ENCODE results near the gene RET.

Gene RET

DNA sequence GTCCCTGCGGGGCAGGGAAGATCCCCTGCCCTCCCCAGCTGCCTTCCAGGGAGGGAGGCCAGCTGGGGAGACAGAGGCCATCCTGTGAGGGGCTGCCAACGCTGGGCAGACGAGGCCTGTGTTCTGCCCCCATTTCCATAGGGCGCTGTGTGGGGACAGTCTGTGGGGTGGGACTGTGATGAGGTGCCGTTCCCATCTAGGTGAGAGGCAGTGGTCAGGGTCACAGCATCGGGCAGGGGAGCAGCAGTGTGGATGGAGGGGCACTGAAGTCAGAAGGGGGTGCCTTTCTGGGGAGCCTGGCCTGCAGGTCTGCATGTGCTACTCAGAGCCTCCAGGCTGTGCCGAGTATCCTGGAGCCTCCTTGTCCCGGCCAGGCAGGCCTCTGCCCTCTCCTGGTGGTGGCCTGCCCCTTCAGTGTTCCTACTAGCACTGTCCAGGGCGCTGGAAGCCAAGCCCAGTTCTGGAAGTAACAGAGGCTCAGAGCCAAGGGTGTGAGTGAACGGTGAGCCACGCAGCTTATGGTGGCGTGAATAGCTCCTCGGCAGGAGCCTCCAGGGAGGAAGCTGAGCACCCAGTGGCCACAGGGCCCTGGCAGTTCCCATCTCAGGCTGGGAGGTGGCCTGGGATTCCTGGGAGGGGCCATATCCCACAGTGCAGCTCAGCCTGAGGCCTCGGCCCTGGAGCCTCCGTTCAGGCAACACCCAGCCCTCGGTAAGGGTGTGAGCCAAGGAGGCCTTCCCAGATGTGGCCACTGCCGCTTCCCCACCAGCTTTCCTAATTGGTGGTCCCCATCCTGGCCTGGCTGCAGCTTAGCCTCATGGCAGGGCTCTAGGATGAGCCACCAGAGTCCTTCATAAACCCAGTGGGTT lies 38.1 kb downstream of the RET start:
- POLR2A ChIA-PET (ENCODE audit: low non-redundant PET): no interaction called here
- TF ChIP-seq, protein P1, sequence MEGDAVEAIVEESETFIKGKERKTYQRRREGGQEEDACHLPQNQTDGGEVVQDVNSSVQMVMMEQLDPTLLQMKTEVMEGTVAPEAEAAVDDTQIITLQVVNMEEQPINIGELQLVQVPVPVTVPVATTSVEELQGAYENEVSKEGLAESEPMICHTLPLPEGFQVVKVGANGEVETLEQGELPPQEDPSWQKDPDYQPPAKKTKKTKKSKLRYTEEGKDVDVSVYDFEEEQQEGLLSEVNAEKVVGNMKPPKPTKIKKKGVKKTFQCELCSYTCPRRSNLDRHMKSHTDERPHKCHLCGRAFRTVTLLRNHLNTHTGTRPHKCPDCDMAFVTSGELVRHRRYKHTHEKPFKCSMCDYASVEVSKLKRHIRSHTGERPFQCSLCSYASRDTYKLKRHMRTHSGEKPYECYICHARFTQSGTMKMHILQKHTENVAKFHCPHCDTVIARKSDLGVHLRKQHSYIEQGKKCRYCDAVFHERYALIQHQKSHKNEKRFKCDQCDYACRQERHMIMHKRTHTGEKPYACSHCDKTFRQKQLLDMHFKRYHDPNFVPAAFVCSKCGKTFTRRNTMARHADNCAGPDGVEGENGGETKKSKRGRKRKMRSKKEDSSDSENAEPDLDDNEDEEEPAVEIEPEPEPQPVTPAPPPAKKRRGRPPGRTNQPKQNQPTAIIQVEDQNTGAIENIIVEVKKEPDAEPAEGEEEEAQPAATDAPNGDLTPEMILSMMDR (conservative IDR thresholded peaks at IDR 0.05; ENCODE audit: low read depth): no peak
- no peak for DNase-seq (ENCODE audit: low spot score)
- CTCF ChIA-PET: no interaction called here
- no peak overlapping the region for H3K27ac ChIP-seq

GRCh38 chr10:43115881-43116595 lies 39.2 kb downstream of the RET start:
- ChIA-PET CTCF (no interaction called here), POLR2A (ENCODE audit: low non-redundant PET) (no interaction called here)
- no peak overlapping the region for H3K27ac ChIP-seq
- TF ChIP-seq, protein P1 (conservative IDR thresholded peaks at IDR 0.05; ENCODE audit: low read depth): no peak
- no peak for DNase-seq (ENCODE audit: low spot score)

DNA sequence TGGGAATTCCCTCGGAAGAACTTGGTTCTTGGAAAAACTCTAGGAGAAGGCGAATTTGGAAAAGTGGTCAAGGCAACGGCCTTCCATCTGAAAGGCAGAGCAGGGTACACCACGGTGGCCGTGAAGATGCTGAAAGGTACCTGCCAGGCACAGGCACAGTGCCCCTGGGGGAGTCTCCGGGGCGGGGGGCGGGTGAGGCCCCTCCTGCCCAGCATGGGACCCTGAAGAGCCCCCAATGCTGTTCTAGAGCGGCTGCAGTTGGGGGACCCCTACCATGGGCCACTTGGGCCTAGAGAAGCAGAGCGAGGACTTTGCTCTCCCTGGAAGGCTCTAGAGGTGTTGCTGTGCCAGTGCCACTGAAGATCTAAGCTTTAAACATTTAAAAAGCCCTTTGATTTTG lies 39.7 kb downstream of the RET start:
- ChIA-PET CTCF (interaction anchor here (0.8 kb wide), 1 partner anchor 11 kb away, joined by 4 read pairs; no protein-coding TSS in a partner anchor), POLR2A (ENCODE audit: low non-redundant PET) (no interaction called here)
- no peak for DNase-seq (ENCODE audit: low spot score)
- TF ChIP-seq, protein P1 (conservative IDR thresholded peaks at IDR 0.05; ENCODE audit: low read depth): no peak
- H3K27ac ChIP-seq: no peak overlapping the region

GRCh38 chr10:43117031-43117776 lies 40.3 kb downstream of the RET start:
- no peak for DNase-seq (ENCODE audit: low spot score)
- POLR2A ChIA-PET (ENCODE audit: low non-redundant PET): no interaction called here
- CTCF ChIA-PET: interaction anchor here (0.8 kb wide), 1 partner anchor 11 kb away, joined by 4 read pairs; no protein-coding TSS in a partner anchor
- no peak overlapping the region for H3K27ac ChIP-seq
- TF ChIP-seq, protein P1 (conservative IDR thresholded peaks at IDR 0.05; ENCODE audit: low read depth): no peak

DNA sequence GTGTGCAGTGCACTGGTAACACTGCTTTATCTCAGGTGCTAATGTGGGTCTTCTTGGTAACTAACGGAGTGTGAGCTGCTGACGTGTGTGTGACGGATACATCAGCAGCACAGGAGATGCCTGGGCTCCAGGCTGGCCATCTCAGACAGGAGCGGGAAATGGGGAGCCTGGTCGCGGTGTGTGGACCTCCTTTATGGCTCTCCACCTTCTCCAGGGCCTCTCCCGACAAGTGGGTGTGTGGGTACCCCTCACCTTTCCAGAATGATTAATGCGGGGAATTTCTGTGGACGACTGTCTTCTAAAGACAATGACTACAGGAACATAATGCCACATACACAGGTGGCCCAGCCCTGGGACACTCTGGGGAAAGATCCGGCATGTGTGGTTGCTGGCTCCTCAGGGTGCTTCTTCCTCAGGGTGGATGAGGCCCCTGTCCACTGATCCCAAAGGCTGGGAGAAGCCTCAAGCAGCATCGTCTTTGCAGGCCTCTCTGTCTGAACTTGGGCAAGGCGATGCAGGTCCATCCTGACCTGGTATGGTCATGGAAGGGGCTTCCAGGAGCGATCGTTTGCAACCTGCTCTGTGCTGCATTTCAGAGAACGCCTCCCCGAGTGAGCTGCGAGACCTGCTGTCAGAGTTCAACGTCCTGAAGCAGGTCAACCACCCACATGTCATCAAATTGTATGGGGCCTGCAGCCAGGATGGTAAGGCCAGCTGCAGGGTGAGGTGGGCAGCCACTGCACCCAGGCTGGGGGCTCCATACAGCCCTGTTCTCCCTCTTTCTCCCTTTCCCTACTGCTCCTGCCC lies 41.1 kb downstream of the RET start:
- ChIA-PET POLR2A (ENCODE audit: low non-redundant PET) (no interaction called here), CTCF (no interaction called here)
- H3K27ac ChIP-seq: no peak overlapping the region

More for the DNA sequence above, 41.1 kb downstream of the RET start:
- TF ChIP-seq, protein P1 (conservative IDR thresholded peaks at IDR 0.05; ENCODE audit: low read depth): no peak
- no peak for DNase-seq (ENCODE audit: low spot score)

Data from RWPE1 (cell line).